MM.1S (cell line): ENCODE data around the gene ADK.

Experiments used
- DNase-seq: peaks from one replicate; pipeline ENCODE4 v3.0.0-alpha.2; 2015
- H2AFZ ChIP-seq: fragments of 300-600 bp; sonication (generic); 2 replicates; pipeline ENCODE4 v1.6.0; 2016; ENCODE audit warnings: antibody characterized with exemption, low read length
- H3F3A ChIP-seq: fragments of 300-600 bp; sonication (generic); 2 replicates; pipeline ENCODE4 v1.6.1; 2016; ENCODE audit warnings: mild to moderate bottlenecking, antibody characterized with exemption, low read length, moderate library complexity, mixed read lengths; ENCODE audit not compliant: insufficient read depth
- H3K27ac ChIP-seq: fragments of 300-600 bp; sonication (generic); 2 replicates; pipeline ENCODE4 v1.5.1; 2016; ENCODE audit warnings: mild to moderate bottlenecking, low read length
- H3K27me3 ChIP-seq: fragments of 300-600 bp; sonication (generic); replicated peaks from 2 replicates; pipeline ENCODE4 v1.6.0; 2016; ENCODE audit warnings: low read length; ENCODE audit not compliant: insufficient read depth
- H3K36me3 ChIP-seq: fragments of 300-600 bp; sonication (generic); replicated peaks from 2 replicates; pipeline ENCODE4 v1.6.1; 2016; ENCODE audit warnings: mild to moderate bottlenecking, low read length, mixed read lengths; ENCODE audit not compliant: insufficient read depth
- H3K4me1 ChIP-seq: fragments of 300-600 bp; sonication (generic); 2 replicates; pipeline ENCODE4 v1.6.1; 2016; ENCODE audit warnings: low read length, mixed read lengths
- H3K4me2 ChIP-seq: fragments of 300-600 bp; sonication (generic); 2 replicates; pipeline ENCODE4 v1.6.0; 2016; ENCODE audit warnings: low read depth, low read length
- H3K4me3 ChIP-seq: fragments of 300-600 bp; sonication (generic); 2 replicates; pipeline ENCODE4 v1.5.1; 2016; ENCODE audit warnings: low read length, mixed read lengths
- H3K79me2 ChIP-seq: fragments of 300-600 bp; sonication (generic); 2 replicates; pipeline ENCODE4 v1.6.1; 2016; ENCODE audit warnings: mixed run types, low read length, mixed read lengths
- H3K9ac ChIP-seq: fragments of 300-600 bp; sonication (generic); 2 replicates; pipeline ENCODE4 v1.6.1; 2016; ENCODE audit warnings: low read length, mixed read lengths
- H3K9me2 ChIP-seq: fragments of 300-600 bp; sonication (generic); replicated peaks from 2 replicates; pipeline ENCODE4 v1.6.1; 2016; ENCODE audit warnings: mild to moderate bottlenecking, low read length, mixed read lengths; ENCODE audit not compliant: insufficient read depth
- H3K9me3 ChIP-seq: fragments of 300-600 bp; sonication (generic); replicated peaks from 2 replicates; pipeline ENCODE4 v1.6.1; 2016; ENCODE audit warnings: mild to moderate bottlenecking, low read length, mixed read lengths; ENCODE audit not compliant: insufficient read depth
- H4K20me1 ChIP-seq: fragments of 300-600 bp; sonication (generic); 2 replicates; pipeline ENCODE4 v1.6.1; 2016; ENCODE audit warnings: mild to moderate bottlenecking, low read length, moderate library complexity, mixed read lengths; ENCODE audit not compliant: insufficient read depth
- EZH2 ChIP-seq: fragments of 300-600 bp; sonication (generic); optimal IDR thresholded peaks from 2 replicates; pipeline ENCODE3; 2017; ENCODE audit warnings: low read depth, mild to moderate bottlenecking, antibody characterized with exemption, low read length, mixed read lengths
- EZH2phosphoT487 ChIP-seq: fragments of 300-600 bp; sonication (generic); IDR thresholded peaks from 2 replicates; pipeline ENCODE4 v1.6.1; 2018; ENCODE audit warnings: antibody characterized with exemption, low read length
- TF ChIP-seq, protein P1 (sequence below): fragments of 300-600 bp; sonication (generic); IDR thresholded peaks from 2 replicates; pipeline ENCODE4 v1.5.1; 2016; ENCODE audit warnings: antibody characterized with exemption, low read length, mixed read lengths

Gene ADK

DNA sequence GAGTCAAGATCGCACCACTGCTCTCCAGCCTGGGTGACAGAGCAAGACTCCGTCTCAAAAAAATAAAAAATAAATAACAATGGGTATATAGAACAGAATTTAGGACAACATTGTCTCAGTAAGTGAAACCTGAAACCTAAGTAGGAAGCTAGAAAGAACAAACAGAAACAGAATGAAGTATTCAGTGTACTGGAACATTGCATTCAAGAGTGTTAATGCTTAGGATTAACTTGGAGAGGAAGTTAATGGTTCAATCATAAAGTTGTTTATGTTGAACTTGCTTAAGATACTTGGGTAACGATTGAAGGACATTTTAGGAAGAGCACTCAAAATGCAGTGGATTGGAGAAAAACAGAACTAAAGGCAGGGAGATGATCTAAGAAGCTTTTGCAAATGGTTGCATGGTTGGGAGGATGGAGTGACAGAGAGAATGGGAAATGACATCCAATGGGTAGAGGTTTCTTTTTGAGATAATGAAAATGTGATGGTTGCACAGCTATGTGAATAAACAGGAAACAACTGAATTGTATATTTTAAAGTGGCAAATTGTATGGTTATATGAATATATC, 233.7 kb downstream of the ADK start:
- Histone ChIP-seq H3K9me2 (no peaks in the 10 kb centered on the region), H3K9me3 (no peaks in the 10 kb centered on the region), H3K4me3 (no peak overlapping the region), H3F3A (no peaks in the 10 kb centered on the region), H3K9ac (no peak overlapping the region), H3K36me3 (no peaks in the 10 kb centered on the region), H4K20me1 (no peaks in the 10 kb centered on the region), H3K27ac (no peak overlapping the region), H3K27me3 (no peaks in the 10 kb centered on the region), H3K4me2 (no peak overlapping the region), H3K4me1 (0 out of 2 replicates have a peak, but pooled peaks cover 3% of the 10 kb centered on the region), H2AFZ (no peak overlapping the region), H3K79me2 (no peaks in the 10 kb centered on the region)
- no peak for DNase-seq
- TF ChIP-seq EZH2 (no peak), EZH2phosphoT487 (no peak)
- TF ChIP-seq, protein P1, sequence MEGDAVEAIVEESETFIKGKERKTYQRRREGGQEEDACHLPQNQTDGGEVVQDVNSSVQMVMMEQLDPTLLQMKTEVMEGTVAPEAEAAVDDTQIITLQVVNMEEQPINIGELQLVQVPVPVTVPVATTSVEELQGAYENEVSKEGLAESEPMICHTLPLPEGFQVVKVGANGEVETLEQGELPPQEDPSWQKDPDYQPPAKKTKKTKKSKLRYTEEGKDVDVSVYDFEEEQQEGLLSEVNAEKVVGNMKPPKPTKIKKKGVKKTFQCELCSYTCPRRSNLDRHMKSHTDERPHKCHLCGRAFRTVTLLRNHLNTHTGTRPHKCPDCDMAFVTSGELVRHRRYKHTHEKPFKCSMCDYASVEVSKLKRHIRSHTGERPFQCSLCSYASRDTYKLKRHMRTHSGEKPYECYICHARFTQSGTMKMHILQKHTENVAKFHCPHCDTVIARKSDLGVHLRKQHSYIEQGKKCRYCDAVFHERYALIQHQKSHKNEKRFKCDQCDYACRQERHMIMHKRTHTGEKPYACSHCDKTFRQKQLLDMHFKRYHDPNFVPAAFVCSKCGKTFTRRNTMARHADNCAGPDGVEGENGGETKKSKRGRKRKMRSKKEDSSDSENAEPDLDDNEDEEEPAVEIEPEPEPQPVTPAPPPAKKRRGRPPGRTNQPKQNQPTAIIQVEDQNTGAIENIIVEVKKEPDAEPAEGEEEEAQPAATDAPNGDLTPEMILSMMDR = no peak

DNA sequence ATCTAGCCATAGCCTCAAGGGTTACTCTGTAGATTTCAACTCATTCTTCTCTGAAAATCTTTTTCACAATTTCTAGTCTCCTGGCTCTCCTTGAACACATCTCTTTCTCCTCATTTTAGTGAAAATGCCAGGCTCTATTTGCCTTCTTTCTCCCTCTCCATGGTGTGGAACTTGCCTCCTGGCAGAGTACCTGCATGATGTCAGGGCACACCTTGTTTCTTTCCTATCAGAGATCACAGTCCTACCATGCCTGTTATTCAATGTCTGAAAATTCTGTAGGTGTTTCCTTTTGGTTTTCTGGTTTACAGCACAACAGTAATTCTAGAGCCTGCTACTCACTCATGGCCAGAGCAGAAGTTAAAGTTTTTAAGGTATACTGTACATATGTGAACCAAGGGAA, 237.8 kb downstream of the ADK start:
- no peak overlapping the region for H3K9ac ChIP-seq
- H3K27me3 ChIP-seq = no peaks in the 10 kb centered on the region
- H3K4me2 ChIP-seq = no peak overlapping the region
- DNase-seq = no peak
- no peak overlapping the region for H3K27ac ChIP-seq
- no peaks in the 10 kb centered on the region for H3K79me2 ChIP-seq
- H3F3A ChIP-seq = no peaks in the 10 kb centered on the region
- no peak overlapping the region for H2AFZ ChIP-seq
- no peaks in the 10 kb centered on the region for H3K9me3 ChIP-seq
- TF ChIP-seq, protein P1 = no peak
- TF ChIP-seq EZH2 (no peak), EZH2phosphoT487 (no peak)
- H3K4me1 ChIP-seq = 0 out of 2 replicates have a peak, but pooled peaks cover 3% of the 10 kb centered on the region
- H3K9me2 ChIP-seq = no peaks in the 10 kb centered on the region
- no peaks in the 10 kb centered on the region for H4K20me1 ChIP-seq
- no peaks in the 10 kb centered on the region for H3K36me3 ChIP-seq
- no peak overlapping the region for H3K4me3 ChIP-seq

DNA sequence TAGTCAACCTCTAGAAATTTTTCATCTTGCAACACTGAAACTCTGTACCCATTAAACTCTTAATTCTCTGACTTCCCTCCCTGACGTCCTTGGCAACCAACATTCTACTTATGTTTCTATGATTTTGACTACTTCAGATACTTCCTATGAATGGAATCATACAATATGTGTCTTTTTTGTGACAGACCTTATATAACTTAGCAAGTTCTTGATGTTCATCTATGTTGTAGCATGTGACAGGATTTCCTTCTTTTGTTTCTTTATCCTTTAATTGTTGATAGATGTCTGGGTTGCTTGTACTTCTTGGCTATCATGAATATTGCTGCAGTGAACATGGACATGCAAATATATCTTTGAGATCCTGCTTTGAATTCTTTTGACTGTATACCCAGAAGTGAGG, 240.8 kb downstream of the ADK start:
- H3F3A ChIP-seq = no peaks in the 10 kb centered on the region
- no peak for TF ChIP-seq EZH2phosphoT487
- TF ChIP-seq EZH2 = no peak
- TF ChIP-seq, protein P1 = no peak
- no peaks in the 10 kb centered on the region for H3K79me2 ChIP-seq

More for the DNA sequence above, 240.8 kb downstream of the ADK start:
- Histone ChIP-seq H3K36me3 (no peaks in the 10 kb centered on the region), H3K4me1 (no peaks in the 10 kb centered on the region), H4K20me1 (no peaks in the 10 kb centered on the region), H3K4me3 (no peak overlapping the region), H3K27ac (no peak overlapping the region), H3K9me2 (no peaks in the 10 kb centered on the region), H2AFZ (no peak overlapping the region), H3K27me3 (no peaks in the 10 kb centered on the region), H3K9me3 (no peaks in the 10 kb centered on the region), H3K9ac (no peak overlapping the region), H3K4me2 (no peak overlapping the region)
- no peak for DNase-seq
